Measurements from ENCODE around the gene AP1S2. TPM values are rescaled to one million over a fixed set of nuclear protein-coding genes. Genes with fewer than 3 reads are reported as not detected.

AP1S2 gene
- total RNA-seq, 4 donors from 2014 or later: 67.5 to 127 (median 95.3) TPM

DNA sequence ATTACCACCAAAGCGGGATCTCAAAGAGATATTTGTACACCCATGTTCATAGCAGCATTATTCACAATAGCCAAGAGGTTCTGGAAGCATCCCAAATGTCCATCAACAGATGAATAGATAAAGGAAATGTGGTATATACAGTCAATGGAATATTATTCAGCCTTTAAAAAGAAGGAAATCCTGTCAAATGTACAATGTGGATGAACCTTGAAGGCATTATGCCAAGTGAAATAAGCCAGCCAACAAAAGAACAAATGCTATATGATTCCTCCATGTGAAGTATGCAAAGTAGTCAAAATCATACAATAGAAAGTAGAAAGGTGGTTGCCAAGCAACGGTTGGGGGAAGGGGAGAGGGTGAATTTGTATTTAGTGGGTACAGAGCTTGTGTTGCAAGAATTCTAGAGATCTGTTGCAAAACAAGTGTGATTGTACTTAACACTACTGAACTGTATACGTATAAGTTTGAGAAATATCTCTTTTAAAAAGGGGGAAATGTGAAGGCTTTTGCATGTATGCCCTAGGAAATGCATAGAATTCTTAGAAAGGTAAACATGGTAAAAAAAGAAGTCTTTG lies 69.3 kb downstream of the AP1S2 start:
- 87 to 93% methylated on average over 3 of the region's 3 CpGs for WGBS, 2 donors
- no peak overlapping the region for H3K4me3 ChIP-seq
- peaks cover 0 to 27% (median 0%) of the 10 kb centered on the region in 3 donors for H3K36me3 ChIP-seq
- DNase-seq (ENCODE audit: low spot score in 2 of 2): no peak
- H3K27me3 ChIP-seq: no peaks in the 10 kb centered on the region
- no peaks in the 10 kb centered on the region for H3K9me3 ChIP-seq
- H3K27ac ChIP-seq: no peak overlapping the region
- TF ChIP-seq EP300 (IDR thresholded peaks at IDR 0.05): no peak
- TF ChIP-seq POLR2A (IDR thresholded peaks at IDR 0.05): no peak
- TF ChIP-seq, protein P1, sequence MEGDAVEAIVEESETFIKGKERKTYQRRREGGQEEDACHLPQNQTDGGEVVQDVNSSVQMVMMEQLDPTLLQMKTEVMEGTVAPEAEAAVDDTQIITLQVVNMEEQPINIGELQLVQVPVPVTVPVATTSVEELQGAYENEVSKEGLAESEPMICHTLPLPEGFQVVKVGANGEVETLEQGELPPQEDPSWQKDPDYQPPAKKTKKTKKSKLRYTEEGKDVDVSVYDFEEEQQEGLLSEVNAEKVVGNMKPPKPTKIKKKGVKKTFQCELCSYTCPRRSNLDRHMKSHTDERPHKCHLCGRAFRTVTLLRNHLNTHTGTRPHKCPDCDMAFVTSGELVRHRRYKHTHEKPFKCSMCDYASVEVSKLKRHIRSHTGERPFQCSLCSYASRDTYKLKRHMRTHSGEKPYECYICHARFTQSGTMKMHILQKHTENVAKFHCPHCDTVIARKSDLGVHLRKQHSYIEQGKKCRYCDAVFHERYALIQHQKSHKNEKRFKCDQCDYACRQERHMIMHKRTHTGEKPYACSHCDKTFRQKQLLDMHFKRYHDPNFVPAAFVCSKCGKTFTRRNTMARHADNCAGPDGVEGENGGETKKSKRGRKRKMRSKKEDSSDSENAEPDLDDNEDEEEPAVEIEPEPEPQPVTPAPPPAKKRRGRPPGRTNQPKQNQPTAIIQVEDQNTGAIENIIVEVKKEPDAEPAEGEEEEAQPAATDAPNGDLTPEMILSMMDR (IDR thresholded peaks at IDR 0.05): no peak
- peaks cover 0 to 4% (median 0%) of the 10 kb centered on the region in 4 donors for H3K4me1 ChIP-seq

DNA sequence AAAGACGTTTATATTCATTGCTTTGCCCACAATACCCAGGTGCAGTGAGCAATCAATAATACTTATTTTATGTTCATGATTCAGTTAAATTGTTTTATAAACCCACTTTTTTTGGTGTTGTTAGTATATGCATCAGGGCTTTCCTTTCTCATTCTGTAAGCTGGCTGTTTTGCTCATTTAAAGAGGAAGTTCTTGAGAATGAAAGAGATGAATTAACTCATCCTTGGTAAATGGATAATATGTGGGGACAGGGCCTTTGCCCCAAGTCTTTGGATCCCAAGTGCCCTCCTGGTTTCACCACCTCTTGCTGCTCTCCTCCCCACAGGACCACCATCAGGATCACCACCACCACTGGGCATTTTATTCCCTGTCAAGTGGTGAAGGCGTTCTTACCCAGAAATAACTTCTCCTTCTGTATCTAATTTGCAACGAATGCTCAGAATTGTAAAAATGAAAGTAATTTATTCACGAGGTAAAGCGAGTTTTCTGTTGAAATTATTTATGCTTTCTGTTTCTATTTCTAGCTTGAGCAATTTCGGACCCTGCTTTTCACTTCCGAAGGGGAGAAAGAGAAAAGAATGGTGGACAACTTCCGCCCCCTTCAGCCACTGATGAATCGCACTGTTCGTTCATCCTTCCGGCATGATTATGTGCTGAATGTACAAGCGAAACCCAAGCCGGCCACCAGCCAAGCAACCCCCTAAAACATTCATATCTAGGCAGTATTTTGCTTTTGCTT lies 72.5 kb downstream of the AP1S2 start:
- H3K27me3 ChIP-seq: no peaks in the 10 kb centered on the region
- TF ChIP-seq POLR2A (IDR thresholded peaks at IDR 0.05) (no peak), EP300 (IDR thresholded peaks at IDR 0.05) (no peak)
- TF ChIP-seq, protein P1 (IDR thresholded peaks at IDR 0.05): no peak
- H3K27ac ChIP-seq: no peak overlapping the region
- no peak for DNase-seq (ENCODE audit: low spot score in 2 of 2)
- no peak overlapping the region for H3K4me3 ChIP-seq
- H3K9me3 ChIP-seq: no peaks in the 10 kb centered on the region
- WGBS, 2 donors: 57 to 81% methylated on average over 13 of the region's 13 CpGs
- H3K36me3 ChIP-seq: peaks cover 0 to 41% (median 0%) of the 10 kb centered on the region in 3 donors
- H3K4me1 ChIP-seq: no peaks in the 10 kb centered on the region

Other genes starting within 250 kb of the AP1S2 start
- gene CLTRN, start 190.0 kb downstream of the AP1S2 start, total RNA-seq: 1 to 10 TPM in 2 of 4 donors, not detected in 2; 1.0 to 1.1 TPM
- 10 to 100 TPM in 3 of 4 donors, 1 to 10 TPM in 1; 9.6 to 17.6 (median 12.5) TPM for gene CA5B, start 116.5 kb downstream of the AP1S2 start, total RNA-seq
- gene ZRSR2, start 64.3 kb downstream of the AP1S2 start, total RNA-seq: 10 to 100 TPM in 2 of 4 donors, 1 to 10 TPM in 2; 2.4 to 12.8 (median 9.3) TPM